DLD1 (cell line): Measurements from ENCODE around the gene SYNRG.

Experiments used
- in situ Hi-C: cut with HindIII; loops from 2 replicates; pipeline ENCODE4 v1.10.0; 2017; ENCODE audit warnings: low sequenced_read_pairs

Gene SYNRG

DNA sequence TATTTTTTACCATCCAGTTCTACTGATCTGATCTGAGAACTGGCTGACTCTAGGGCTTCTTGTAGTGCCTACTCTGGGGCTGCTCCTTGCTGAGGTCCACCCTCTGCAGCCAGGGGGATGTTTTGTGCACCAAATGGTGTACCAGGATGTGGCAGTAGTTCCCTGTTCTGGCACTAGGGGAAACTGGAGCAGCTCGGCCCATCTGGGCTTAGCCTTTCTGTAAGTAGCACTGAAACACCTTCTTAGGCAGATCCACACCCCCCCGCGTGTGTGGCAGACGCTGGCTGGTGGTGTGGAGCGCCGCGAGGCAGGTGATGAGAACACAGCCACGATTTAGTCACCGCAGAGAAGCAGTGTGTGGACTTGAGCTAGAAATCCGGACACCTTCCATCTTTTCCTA, 102.5 kb downstream of the SYNRG start:
- in situ Hi-C loops = no loop called here

DNA sequence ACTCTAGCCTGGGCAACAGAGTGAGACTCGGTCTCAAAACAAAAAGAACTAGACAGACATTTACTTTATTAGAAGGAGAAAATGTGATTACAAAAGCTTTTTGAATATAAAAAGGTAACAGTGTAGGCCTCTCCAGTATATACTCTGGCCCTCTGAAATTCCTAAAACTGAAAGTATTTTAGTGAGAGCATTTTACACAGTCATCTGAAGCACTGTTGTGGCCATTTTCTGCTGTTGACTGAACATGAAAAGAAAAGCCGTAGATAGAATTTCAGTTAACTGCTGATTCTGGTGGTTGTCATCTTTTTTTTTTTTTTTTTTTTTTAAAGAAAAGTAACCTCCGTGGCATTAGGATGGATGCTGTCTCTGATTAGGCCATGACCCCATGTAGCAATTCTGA, 103.9 kb downstream of the SYNRG start:
- in situ Hi-C loops = no loop called here

DNA sequence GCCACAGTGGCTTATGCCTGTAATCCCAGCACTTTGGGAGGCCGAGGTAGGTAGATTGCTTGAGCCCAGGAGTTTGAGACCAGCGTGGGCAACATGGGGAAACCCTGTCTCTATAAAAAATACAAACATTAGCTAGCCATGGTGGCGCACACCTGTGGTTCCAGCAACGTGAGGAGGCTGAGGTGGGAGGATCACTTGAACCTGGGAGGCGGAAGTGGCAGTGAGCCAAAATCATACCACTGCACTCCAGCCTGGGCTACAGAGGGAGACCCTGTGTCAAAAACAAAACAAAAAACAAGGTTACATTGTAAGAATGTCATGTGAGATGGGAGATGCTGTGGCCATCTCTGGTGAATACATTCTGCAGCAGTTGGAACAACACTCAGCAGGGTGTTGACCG, 106.1 kb downstream of the SYNRG start:
- in situ Hi-C loops = no loop called here

DNA sequence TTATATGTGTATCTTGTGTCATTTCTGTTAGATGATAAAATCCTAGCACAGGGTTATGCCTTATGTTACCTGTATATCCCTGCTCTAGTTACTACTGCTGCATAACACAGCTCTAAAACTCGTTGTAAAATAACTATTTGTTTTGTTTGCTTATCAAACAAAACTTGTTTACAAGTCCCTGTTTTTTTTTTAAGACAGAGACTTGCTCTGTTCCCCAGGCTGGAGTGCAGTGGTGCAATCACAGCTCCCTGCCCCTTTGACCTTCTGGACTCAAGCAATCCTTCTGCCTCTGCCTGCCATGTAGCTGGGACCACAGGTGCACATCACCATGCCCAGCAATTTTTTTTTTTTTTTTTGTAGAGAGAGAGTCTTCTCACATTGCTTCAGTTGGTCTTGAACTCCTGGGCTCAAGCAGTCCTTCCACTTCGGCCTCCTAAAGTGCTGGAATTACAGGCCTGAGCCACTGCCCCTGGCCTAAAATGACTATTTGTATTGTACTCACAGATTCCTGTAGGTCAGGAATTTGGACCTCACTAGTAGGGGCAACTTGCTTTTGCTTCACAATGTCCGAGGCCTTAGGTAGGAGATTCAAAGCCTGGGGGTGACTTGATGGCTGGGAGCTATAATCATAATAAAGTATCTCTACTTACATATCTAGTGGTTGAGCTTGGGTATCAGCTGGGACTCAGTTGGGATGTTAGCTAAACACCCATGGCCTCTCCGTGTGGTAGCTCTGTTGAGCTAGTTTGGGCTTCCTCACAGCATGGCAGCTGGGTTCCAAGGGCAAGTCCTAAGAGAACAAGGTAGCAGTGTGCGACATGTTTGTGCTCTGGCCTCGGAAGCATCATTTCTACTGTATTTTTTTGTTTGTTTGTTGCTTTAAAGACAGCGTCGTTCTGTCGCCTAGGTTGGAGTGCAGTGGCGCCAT, 106.9 kb downstream of the SYNRG start:
- in situ Hi-C loops = no loop called here

DNA sequence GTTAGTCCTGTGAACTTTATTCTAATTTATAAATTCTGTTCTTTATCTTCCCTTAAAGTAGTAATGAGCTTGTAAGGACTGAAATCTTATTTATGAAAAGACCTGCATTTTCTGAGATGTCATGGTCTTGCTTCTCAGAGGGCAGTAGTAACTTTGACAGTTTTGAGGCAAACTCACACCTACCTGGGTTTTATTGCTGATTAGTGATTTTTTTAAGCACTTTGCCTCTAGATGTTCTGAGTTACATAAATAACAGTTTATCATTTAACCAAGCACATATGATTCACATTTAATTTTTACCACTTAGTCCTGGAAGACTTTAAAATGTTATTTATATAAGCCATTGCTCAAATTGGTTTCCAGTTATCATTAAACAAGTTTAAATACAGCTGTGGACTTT, 108.8 kb downstream of the SYNRG start:
- in situ Hi-C loops = no loop called here

DNA sequence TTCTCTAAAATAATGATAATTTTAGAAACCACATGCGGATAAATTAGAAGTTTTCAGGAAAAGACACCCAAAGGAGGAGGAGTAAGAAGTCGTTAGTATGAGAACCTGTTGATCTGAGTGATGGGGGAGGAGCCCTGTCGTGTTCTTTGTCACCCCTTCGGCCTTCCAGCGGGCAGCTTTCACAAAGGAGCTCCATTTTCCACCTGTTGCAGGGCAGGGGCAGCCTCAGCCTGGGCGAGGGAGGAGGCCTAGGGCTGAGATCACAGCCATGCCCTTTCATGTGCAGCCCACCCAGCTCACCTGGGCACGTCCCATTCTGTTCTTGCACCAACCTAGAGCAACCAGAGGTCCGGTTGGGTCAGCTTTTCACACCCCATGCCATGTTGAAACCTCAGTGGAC, 114.2 kb downstream of the SYNRG start:
- in situ Hi-C loops = no loop called here

DNA sequence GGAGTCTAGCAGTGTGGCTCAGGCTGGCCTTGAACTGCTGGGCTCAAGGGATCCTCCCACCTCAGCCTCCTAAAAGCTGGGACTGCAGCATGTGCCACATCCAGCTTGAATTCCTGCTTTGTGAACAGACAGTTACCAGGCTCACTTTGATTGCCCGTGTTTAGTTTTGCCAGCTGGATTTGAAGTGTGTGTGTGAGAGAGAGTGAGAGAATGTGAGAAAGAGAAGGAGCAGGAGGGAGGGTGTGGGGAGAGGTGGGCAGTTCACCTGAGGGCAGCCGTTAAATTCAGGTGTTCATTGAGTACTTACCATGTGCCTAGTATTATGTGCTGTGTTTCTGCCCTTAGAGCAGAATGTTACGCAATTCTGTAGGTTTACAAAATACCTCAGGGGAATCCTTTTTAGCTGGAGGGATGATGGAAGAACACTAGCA, 114.8 kb downstream of the SYNRG start:
- in situ Hi-C loops = no loop called here

DNA sequence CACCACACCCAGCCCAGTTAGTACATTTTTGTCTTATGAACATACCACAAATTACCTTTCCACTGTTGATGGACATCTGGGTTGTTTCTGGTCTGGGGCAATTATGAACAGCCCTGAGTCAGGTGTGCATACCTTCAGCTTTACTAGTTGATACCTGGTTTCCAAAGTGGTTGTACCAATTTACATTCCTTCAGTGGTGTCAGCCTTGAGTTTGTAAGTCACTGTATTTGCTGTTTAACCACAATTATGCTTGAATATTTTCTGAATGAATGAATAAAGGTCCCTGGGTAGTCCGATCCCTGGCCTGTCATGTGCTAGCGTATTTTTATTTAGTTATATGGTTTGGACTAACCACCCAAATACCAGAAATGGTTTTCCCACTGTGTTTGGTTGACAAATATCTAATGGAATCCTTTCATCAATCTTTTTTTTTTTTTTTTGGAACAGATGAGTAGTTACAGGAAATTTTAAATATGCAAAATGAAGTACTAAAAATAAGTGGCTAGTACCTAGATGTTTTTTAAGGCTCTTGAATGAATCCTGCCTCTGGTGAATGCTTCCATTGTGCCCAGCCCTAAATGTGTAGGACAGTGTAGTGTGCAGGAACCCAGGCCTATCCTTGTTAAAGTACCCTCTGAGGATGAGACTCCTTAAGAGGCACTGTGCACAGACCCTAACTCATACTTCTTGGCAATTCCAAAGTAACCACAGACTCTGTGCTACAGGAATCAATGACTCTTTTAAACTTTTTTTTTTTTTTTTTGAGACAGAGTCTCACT, 115.8 kb downstream of the SYNRG start:
- in situ Hi-C loops = no loop called here

DNA sequence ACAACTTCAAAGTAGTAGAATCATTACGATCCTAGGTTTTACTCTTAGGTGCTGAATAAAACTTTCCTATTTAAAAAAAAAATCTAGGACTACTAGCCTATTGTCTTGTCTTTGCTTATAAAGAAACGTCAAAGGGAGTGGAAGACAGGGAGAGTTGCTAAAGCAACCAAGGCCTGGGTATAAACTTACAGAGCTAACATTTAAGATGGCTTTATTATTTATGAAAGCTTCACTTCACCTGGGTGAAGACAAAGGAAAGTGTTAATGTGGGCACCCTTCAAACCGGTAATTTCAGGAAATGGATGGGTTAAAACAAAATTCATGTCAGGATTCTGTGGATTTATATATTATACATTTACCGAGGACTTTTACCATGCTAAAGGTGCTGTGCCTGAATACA, 117.1 kb downstream of the SYNRG start:
- in situ Hi-C loops = no loop called here

DNA sequence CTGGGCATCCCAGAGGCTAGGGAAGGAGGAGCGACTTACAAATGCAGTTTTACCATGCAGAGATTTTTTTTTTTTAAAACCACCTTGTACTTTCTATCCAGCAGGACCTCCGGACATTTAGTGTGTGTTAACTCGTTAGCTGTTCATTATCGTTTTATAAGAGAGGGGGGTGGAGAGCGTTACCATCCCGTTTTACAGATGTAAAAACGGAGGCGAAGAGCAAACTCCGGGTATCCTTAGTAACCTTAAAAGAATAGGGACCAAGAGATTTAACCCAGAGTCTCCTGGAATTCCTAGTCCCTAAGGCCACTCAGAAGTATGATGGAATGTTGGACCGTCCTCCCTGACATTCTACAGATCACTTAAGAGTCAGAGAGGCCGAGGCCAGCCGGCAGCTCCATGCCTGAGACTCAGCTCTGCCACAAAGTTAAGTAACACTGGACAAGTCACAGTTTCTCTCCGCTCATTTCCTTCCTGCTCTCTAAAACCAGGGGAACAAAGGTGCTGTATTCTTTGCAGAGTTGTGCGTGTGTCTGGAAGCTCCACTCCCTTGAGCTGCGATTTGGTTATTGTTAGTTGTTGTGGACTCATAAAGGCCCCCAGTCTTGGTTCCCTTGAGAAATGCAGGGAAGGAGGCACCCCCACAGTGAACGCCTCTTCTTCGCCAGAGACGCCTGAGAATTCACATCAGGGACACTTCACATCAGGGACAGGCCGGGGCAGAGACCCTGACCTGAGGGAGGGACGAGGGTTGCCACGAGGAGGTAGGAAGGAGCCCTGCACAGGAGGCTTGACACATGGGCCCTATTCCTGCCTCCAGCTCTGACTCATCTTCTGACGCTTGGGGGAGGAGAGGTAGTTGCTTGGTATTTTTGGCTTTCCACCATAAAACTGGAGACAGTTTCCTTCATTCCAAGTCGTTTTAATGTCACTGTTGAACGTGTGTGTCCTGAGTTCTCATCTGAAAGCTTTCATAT, 118.3 kb downstream of the SYNRG start:
- in situ Hi-C loops = no loop called here

DNA sequence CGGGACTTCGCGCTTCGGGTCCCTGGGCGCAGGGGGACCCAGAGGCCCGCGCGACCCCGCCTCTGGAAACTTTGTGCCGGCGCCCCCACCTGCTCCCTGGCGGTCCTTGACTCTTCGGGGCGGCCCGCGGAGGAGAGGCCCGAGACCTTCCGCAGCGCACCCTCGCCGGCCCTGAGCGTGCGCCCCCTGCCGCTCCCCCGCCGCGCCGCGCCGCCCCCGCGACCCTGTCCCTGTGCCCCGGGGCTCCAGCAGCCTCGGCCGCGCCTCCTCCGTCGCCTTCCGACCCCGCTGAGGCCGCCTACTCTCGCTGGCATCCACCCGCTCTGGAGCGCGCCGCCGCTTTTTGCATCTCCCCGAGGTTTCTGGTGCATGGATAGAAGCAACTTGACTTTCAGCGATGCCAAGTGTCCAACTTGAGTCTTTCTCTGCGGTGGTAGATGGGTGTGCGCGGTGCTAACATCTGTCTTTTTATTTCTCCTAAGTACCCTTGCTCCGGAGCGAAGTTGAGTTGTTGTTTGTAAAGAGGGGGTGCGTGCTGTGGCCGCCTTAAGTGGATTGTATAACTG, 119.1 kb downstream of the SYNRG start:
- in situ Hi-C loops = no loop called here

DNA sequence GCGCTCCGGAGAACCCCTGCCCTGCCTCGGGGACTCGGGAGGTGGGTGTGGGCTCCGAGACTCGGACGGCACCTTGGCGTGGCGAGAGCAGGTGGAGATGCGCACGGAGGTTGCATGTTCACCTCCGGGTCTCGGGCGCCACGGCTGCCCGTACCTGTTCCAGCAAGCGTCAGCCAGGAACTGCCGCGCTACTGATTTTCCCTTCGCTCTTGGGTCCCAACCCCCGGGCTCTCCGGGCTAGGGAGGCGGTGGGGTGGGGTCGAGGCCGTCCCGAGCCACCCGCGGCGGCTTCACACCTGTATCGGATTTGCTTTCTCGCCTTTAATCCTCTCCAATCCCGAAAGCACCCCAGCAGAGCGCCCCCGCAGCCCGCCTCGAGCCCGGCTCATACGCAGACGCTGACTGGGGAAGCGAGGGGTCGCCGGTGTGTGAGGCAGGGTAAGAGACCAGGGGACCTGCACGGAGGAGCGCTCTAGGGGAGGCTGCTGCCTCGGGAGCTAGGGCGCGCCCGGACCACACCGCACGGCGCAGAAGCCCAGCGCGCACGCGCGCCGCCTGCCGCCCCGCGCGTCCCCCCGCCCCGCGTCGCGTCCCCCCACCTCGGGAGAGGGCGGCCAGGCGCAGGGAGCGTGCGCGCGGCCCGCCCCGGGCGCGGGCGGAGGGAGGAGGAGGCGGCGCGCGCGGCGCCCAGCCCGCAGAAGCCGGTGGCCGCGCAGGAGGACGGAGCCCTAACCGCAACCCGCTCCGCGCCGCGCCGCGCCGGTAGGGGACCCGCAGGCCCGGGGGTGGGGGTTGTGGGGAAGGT, 119.8 kb downstream of the SYNRG start, which contains the start of gene DUSP14:
Gene DUSP14, plus strand, starts transcription at position 695 of the 805 bp plus-strand sequence. CDS start 22,382 bp downstream, outside the sequence.
- in situ Hi-C loops = no loop called here

DNA sequence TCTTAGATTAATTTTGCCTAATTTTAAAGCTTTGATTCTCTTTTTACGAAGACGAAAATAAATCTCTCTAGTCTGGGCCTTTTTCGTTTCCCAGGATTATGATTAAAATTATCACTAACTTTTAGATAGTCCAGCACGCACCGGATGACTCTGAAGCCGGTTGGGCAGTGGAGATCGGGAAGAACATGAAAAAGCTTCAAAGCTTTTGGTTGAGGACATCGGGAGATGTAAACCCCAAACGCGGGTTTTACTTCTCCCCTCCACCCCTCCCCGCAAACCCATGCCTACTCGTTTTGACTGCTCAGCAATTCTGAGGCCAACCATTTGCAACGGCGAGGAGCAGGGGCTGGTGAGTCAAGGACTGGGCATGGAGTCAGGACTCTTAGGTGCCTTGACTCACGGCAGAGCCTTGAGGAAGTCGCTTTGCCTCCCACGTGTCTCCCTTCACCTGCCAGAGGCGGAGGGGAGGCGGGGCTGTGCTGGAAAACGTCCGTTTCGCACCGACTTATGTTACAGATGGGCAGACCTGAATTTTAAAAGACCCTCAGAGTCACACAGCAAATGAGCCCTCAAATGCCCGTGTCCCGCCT, 120.5 kb downstream of the SYNRG start:
- in situ Hi-C loops = no loop called here

DNA sequence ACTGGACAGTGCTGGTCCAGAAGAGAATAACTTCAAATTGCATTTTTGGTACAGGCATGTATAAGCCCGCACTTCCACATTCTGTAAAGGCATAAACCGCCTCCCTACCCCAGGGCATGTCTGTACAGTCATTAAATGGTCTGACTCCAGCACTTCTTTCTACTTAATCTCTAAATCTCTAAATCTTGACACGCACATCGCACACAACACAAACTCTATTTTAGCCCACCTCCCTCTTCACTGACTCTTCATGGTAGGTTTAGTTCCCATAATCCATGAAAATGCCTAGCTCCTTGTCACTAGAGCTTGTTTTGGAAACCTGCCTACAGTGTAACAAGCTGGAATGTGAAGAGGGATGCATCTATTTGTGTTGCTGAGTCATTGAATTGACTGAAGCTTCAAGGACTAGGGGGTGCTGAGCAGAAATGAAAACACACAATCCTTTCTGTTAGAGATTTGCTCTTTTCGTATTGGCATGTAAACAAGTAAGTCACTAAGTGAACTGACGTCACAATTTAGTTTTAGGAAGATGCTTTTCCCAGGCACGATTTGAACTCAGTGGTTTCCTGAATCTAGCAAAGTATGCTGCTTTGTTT, 121.1 kb downstream of the SYNRG start:
- in situ Hi-C loops = no loop called here

DNA sequence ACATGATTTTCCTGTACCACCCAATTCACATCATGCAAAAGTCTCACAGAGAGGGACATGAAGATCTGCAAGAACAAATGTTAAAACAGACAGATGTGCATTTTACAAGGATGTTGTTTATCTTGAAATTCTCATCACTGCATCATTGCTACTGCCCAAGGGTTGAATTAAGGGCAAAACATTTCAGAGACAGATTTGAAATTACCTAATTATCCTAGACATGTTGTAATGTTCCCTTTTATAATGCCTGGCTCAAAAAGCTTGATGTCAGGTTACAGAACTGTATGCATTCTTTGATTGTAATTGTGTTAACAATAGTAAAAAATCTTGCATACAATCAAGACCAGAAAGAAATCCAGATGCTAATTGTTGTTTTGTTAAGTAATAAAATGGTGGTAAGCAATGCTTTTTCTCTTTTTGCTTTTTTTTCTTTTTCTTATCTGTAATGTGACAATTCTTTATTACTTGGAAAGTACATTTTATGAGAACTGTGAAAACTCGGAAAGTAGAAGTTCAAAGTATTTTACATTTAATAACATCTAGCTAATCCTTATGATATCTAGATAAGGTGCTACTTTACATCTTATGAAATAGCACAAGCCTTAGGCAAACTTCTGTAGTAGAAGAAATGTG, 123.2 kb downstream of the SYNRG start:
- in situ Hi-C loops = no loop called here

DNA sequence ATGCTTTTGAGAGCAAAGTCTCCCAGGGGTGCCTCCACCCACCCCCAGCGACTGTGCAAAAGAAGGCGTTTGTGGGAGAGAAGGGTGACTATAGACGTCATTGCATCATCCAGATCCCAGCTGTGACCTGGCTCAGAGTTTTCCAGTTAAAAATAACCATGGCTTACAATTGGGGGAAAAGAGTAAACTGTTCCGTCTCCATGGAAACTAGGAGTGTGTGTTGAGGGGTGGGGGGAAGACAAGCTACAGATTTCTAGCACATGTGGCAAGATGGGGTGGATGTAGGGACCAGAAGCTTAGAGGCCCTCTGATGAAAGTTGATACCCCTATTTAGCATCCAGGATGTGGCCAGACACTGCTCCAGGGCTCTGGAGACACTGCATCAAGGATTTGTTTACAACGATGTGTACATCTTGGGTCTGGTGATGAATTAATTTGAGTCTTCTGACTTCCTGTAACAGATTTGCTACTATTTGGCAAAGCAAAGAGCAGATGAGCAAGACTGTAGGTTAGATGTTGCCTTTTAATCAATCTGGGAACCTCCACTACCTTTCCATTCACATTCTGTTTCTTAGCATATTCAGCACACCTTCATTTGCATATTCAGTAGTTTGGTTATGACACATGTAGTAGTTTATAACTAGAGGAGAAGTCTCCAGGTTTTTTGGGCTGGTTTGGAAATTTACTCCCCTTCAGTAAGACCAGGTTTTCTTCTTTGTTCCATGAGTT, 125.7 kb downstream of the SYNRG start:
- in situ Hi-C loops = no loop called here

DNA sequence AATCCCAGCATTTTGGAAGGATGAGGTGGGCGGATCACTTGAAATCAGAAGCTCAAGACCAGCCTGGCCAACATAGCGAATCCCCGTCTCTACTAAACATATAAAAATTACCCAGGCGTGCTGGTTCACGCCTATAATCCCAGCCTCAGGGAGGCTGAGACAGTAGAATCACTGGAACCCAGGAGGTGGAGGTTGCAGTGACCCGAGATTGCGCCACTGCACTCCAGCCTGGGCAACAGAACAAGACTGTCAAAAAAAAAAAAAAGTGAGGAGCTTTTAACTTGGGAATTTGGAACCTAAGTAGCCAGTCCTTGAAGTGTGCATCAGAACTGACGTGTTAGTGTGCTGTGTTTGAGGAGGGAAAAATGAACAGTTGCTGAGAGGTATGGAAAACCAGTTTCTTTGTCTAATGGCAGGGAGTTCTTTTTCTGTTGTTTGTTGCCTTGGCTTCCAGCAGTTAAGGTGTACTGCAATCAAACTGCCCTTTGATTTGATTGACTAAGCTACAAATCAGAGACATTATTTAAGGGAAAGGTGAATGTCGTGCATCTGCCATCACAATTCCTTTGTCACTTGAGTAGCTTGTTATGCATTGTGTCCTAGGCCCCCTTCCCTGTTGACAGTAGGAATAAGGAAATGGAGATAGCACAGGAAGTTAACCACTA, 128.1 kb downstream of the SYNRG start:
- in situ Hi-C loops = no loop called here
